ENCODE results near the gene SLC5A9. TPM values are rescaled to one million over a fixed set of nuclear protein-coding genes. Genes with fewer than 3 reads are reported as not detected.
"Not testable (repeated sequence)": the region's sequence is repeated elsewhere in the genome, so short reads cannot be mapped to it uniquely, and the experiment has no call there.

SLC5A9 gene
- total and polyA plus RNA-seq, 2 donors (not counting 1 experiment from before 2014, with no cell fraction given) = not detected

DNA sequence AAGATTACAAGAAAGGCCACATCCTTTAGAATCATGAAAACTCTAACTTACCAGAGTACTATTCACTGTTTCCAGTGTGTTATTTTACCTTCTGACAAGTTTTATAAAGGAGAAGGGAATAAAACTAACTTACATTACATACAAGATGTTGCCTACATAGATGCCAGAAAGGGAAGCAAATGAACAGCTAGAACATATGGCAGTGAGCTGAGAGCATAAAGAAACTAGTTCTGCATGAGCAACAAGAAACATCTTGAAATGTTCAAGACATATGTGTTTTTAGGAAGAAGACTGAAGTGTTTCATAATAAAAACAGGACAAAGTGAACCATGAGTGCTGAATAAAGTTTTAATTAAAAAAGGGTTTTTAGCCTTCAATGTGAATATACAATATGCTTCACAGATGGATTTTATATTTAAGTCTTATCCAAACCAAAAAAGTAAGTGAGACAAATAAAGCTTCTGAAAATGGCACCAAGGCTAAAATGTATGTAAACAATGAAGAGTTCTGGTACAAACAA is 39.4 kb downstream of the SLC5A9 start:
- Histone ChIP-seq H3K9me3 (ENCODE audit: control insufficient read depth, insufficient read depth, low read depth, low read length) (no peaks in the 10 kb centered on the region), H3K9ac (ENCODE audit: insufficient read depth, low read length) (no peak overlapping the region), H3K79me2 (ENCODE audit: control insufficient read depth, insufficient read depth, low read length) (no peaks in the 10 kb centered on the region), H2AFZ (ENCODE audit: low read length) (no peak overlapping the region), H3K4me2 (ENCODE audit: extremely low read depth, insufficient read depth, low read length) (no peak overlapping the region), H3K4me3 (replicated peaks in 1 of 4; ENCODE audit: control extremely low read depth in 1 of 4, insufficient read depth in 1 of 4, low read depth in 3 of 4, low read length in 4 of 4) (no peak overlapping the region), H3K36me3 (ENCODE audit: control insufficient read depth, insufficient read depth, low read length) (no peaks in the 10 kb centered on the region), H3K27ac (ENCODE audit: insufficient read depth, low read length) (no peak overlapping the region), H3K27me3 (ENCODE audit: control insufficient read depth, insufficient read depth, low read length) (no peaks in the 10 kb centered on the region), H3K4me1 (ENCODE audit: control insufficient read depth, extremely low read depth, insufficient read depth, low read length) (no peaks in the 10 kb centered on the region), H4K20me1 (ENCODE audit: control insufficient read depth, extremely low read depth, insufficient read depth, low read length) (no peaks in the 10 kb centered on the region)
- no peak for DNase-seq (ENCODE audit: low read depth in 2 of 2)
- TF ChIP-seq EZH2 (IDR thresholded peaks at IDR 0.05; ENCODE audit: low read length, missing control alignments) = no peak
- TF ChIP-seq, protein P1, sequence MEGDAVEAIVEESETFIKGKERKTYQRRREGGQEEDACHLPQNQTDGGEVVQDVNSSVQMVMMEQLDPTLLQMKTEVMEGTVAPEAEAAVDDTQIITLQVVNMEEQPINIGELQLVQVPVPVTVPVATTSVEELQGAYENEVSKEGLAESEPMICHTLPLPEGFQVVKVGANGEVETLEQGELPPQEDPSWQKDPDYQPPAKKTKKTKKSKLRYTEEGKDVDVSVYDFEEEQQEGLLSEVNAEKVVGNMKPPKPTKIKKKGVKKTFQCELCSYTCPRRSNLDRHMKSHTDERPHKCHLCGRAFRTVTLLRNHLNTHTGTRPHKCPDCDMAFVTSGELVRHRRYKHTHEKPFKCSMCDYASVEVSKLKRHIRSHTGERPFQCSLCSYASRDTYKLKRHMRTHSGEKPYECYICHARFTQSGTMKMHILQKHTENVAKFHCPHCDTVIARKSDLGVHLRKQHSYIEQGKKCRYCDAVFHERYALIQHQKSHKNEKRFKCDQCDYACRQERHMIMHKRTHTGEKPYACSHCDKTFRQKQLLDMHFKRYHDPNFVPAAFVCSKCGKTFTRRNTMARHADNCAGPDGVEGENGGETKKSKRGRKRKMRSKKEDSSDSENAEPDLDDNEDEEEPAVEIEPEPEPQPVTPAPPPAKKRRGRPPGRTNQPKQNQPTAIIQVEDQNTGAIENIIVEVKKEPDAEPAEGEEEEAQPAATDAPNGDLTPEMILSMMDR (conservative IDR thresholded peaks at IDR 0.05 in 1 of 2, IDR thresholded peaks at IDR 0.05 in 1 of 2; ENCODE audit: low read depth in 1 of 2, low read length in 2 of 2) = no peak

DNA sequence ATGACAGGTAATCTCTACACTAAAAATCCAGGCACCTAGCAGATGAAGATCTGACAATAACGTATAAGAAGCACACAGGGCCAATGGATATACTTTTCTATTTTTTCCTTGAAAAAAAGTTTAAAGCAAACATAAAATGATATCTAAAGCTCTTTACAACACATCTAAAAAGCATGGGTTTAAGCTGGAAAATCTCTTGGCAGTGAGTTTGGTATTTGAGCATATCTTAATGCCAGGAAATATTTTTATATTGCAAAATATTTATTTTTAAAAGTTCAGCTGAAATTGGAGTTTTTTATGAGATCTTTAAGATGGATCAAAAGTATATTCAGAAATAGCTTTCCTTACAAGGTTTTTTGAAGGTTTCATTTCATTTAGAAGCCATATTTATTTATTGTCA is 40.5 kb downstream of the SLC5A9 start:
- Histone ChIP-seq H3K36me3 (ENCODE audit: control insufficient read depth, insufficient read depth, low read length) (no peaks in the 10 kb centered on the region), H3K9ac (ENCODE audit: insufficient read depth, low read length) (no peak overlapping the region), H3K4me1 (ENCODE audit: control insufficient read depth, extremely low read depth, insufficient read depth, low read length) (no peaks in the 10 kb centered on the region), H3K4me2 (ENCODE audit: extremely low read depth, insufficient read depth, low read length) (no peak overlapping the region), H3K9me3 (ENCODE audit: control insufficient read depth, insufficient read depth, low read depth, low read length) (no peaks in the 10 kb centered on the region), H2AFZ (ENCODE audit: low read length) (no peak overlapping the region), H3K79me2 (ENCODE audit: control insufficient read depth, insufficient read depth, low read length) (no peaks in the 10 kb centered on the region), H3K27ac (ENCODE audit: insufficient read depth, low read length) (no peak overlapping the region), H3K27me3 (ENCODE audit: control insufficient read depth, insufficient read depth, low read length) (no peaks in the 10 kb centered on the region), H3K4me3 (replicated peaks in 1 of 4; ENCODE audit: control extremely low read depth in 1 of 4, insufficient read depth in 1 of 4, low read depth in 3 of 4, low read length in 4 of 4) (no peak overlapping the region), H4K20me1 (ENCODE audit: control insufficient read depth, extremely low read depth, insufficient read depth, low read length) (no peaks in the 10 kb centered on the region)
- peak in 1 of 2 donors; percentile 7 for DNase-seq (ENCODE audit: low read depth in 2 of 2)
- TF ChIP-seq, protein P1 (conservative IDR thresholded peaks at IDR 0.05 in 1 of 2, IDR thresholded peaks at IDR 0.05 in 1 of 2; ENCODE audit: low read depth in 1 of 2, low read length in 2 of 2) = no peak
- TF ChIP-seq EZH2 (IDR thresholded peaks at IDR 0.05; ENCODE audit: low read length, missing control alignments) = no peak

DNA sequence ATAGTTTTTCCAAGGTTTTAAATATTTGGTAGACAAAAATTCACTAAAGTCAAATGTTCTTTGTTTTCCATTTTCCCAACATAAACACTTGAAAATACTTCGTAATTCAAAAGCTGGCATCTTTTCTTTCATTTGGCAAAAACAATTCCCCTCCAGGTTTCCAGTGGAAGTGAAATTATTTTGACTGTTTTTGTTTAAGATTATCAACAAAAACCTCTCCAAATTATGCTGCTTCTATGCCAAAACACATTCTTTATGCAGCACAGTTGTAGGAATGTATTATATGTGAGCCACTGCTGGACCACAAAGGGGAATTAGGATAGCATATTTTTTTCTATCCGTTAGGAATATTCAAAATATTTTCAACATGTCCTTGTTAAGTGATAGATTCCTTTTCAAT is 44.1 kb downstream of the SLC5A9 start:
- H3K27ac ChIP-seq (ENCODE audit: insufficient read depth, low read length) = no peak overlapping the region
- H3K27me3 ChIP-seq (ENCODE audit: control insufficient read depth, insufficient read depth, low read length) = no peaks in the 10 kb centered on the region
- no peak for DNase-seq (ENCODE audit: low read depth in 2 of 2)
- no peak overlapping the region for H2AFZ ChIP-seq (ENCODE audit: low read length)
- H3K4me1 ChIP-seq (ENCODE audit: control insufficient read depth, extremely low read depth, insufficient read depth, low read length) = no peaks in the 10 kb centered on the region
- no peaks in the 10 kb centered on the region for H3K9me3 ChIP-seq (ENCODE audit: control insufficient read depth, insufficient read depth, low read depth, low read length)
- no peak overlapping the region for H3K9ac ChIP-seq (ENCODE audit: insufficient read depth, low read length)
- H3K79me2 ChIP-seq (ENCODE audit: control insufficient read depth, insufficient read depth, low read length) = no peaks in the 10 kb centered on the region
- H3K36me3 ChIP-seq (ENCODE audit: control insufficient read depth, insufficient read depth, low read length) = no peaks in the 10 kb centered on the region
- H3K4me3 ChIP-seq (replicated peaks in 1 of 4; ENCODE audit: control extremely low read depth in 1 of 4, insufficient read depth in 1 of 4, low read depth in 3 of 4, low read length in 4 of 4) = no peak overlapping the region
- H4K20me1 ChIP-seq (ENCODE audit: control insufficient read depth, extremely low read depth, insufficient read depth, low read length) = no peaks in the 10 kb centered on the region
- TF ChIP-seq EZH2 (IDR thresholded peaks at IDR 0.05; ENCODE audit: low read length, missing control alignments) = no peak
- TF ChIP-seq, protein P1 (conservative IDR thresholded peaks at IDR 0.05 in 1 of 2, IDR thresholded peaks at IDR 0.05 in 1 of 2; ENCODE audit: low read depth in 1 of 2, low read length in 2 of 2) = no peak
- no peak overlapping the region for H3K4me2 ChIP-seq (ENCODE audit: extremely low read depth, insufficient read depth, low read length)

DNA sequence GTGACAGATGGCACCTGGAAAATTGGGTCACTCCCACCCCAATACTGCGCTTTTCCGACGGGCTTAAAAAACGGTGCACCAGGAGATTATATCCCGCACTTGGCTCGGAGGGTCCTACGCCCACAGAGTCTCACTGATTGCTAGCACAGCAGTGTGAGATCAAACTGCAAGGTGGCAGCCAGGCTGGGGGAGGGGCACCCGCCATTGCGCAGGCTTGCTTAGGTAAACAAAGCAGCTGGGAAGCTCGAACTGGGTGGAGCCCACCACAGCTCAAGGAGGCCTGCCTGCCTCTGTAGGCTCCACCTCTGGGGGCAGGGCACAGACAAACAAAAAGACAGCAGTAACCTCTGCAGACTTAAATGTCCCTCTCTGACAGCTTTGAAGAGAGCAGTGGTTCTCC is 54.9 kb downstream of the SLC5A9 start:
- not testable (repeated sequence) for H3K4me3 ChIP-seq (replicated peaks in 1 of 4; ENCODE audit: control extremely low read depth in 1 of 4, insufficient read depth in 1 of 4, low read depth in 3 of 4, low read length in 4 of 4); H3K4me1 ChIP-seq (ENCODE audit: control insufficient read depth, extremely low read depth, insufficient read depth, low read length); H3K9ac ChIP-seq (ENCODE audit: insufficient read depth, low read length); H3K36me3 ChIP-seq (ENCODE audit: control insufficient read depth, insufficient read depth, low read length); H3K4me2 ChIP-seq (ENCODE audit: extremely low read depth, insufficient read depth, low read length); H3K27me3 ChIP-seq (ENCODE audit: control insufficient read depth, insufficient read depth, low read length); H4K20me1 ChIP-seq (ENCODE audit: control insufficient read depth, extremely low read depth, insufficient read depth, low read length); H2AFZ ChIP-seq (ENCODE audit: low read length); H3K27ac ChIP-seq (ENCODE audit: insufficient read depth, low read length); H3K9me3 ChIP-seq (ENCODE audit: control insufficient read depth, insufficient read depth, low read depth, low read length); H3K79me2 ChIP-seq (ENCODE audit: control insufficient read depth, insufficient read depth, low read length); DNase-seq (ENCODE audit: low read depth in 2 of 2)

DNA sequence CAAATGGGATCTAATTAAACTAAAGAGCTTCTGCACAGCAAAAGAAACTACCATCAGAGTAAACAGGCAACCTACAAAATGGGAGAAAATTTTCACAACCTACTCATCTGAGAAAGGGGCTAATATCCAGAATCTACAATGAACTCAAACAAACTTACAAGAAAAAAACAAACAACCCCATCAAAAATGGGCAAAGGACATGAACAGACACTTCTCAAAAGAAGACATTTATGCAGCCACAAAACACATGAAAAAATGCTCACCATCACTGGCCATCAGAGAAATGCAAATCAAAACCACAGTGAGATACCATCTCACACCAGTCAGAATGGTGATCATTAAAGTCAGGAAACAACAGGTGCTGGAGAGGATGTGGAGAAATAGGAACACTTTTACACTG is 59.8 kb downstream of the SLC5A9 start:
- not testable (repeated sequence) for H4K20me1 ChIP-seq (ENCODE audit: control insufficient read depth, extremely low read depth, insufficient read depth, low read length); H3K79me2 ChIP-seq (ENCODE audit: control insufficient read depth, insufficient read depth, low read length); H3K9me3 ChIP-seq (ENCODE audit: control insufficient read depth, insufficient read depth, low read depth, low read length); H3K4me2 ChIP-seq (ENCODE audit: extremely low read depth, insufficient read depth, low read length); H3K27me3 ChIP-seq (ENCODE audit: control insufficient read depth, insufficient read depth, low read length); H3K27ac ChIP-seq (ENCODE audit: insufficient read depth, low read length); H3K4me3 ChIP-seq (replicated peaks in 1 of 4; ENCODE audit: control extremely low read depth in 1 of 4, insufficient read depth in 1 of 4, low read depth in 3 of 4, low read length in 4 of 4); H3K36me3 ChIP-seq (ENCODE audit: control insufficient read depth, insufficient read depth, low read length); H2AFZ ChIP-seq (ENCODE audit: low read length); H3K9ac ChIP-seq (ENCODE audit: insufficient read depth, low read length); DNase-seq (ENCODE audit: low read depth in 2 of 2); H3K4me1 ChIP-seq (ENCODE audit: control insufficient read depth, extremely low read depth, insufficient read depth, low read length)

Measured in fibroblast of lung (primary cell).